GM19023 (cell line): ENCODE measurements around the gene CCN6.
"Not testable (repeated sequence)": the region's sequence is repeated elsewhere in the genome, so short reads cannot be mapped to it uniquely, and the experiment has no call there.

ENCODE experiments used
- ATAC-seq: cut with Tn5 transposase; IDR thresholded peaks from one replicate; pipeline ENCODE4 v1.9.1; 2021; ENCODE audit warnings: mild to moderate bottlenecking, moderate library complexity; ENCODE audit not compliant: unreplicated experiment

The CCN6 gene

DNA sequence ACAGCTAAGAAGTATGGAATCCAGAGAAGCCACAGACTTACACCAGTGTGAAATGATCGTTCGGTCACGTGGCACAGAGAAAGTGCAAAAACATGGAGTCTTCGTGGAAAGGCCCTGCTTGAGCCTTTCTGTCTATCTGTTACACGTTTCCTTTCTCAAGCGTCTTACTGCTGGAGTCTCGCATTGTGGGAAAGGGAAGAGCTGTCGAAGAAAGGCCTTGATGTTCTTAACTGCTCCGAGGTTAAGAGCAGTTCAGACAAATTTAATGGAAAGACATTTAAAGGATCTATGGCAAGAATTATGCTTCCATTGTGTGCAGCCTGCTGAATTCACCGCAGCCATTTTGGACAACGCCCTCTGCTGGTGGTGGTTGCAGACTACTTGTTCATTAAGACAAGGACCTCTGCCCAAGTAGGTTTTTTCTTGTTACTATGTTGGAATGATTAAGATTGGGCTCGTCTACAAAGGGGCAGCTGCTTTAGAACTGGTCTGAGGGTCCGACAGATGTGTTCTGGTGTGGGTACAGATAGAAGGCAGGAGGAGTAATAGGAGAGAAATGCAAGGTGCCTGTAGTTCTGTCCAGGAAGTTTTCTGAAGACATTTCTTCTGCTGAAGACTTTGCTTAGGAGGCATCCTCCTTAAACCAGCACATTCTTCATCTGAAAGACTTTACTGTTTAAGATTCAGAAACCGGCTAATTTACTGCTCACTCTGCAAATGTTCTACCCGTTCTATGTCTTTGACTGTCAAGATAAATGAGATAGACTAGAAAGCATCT, 24.7 kb upstream of the CCN6 start:
- ATAC-seq, result no peak

DNA sequence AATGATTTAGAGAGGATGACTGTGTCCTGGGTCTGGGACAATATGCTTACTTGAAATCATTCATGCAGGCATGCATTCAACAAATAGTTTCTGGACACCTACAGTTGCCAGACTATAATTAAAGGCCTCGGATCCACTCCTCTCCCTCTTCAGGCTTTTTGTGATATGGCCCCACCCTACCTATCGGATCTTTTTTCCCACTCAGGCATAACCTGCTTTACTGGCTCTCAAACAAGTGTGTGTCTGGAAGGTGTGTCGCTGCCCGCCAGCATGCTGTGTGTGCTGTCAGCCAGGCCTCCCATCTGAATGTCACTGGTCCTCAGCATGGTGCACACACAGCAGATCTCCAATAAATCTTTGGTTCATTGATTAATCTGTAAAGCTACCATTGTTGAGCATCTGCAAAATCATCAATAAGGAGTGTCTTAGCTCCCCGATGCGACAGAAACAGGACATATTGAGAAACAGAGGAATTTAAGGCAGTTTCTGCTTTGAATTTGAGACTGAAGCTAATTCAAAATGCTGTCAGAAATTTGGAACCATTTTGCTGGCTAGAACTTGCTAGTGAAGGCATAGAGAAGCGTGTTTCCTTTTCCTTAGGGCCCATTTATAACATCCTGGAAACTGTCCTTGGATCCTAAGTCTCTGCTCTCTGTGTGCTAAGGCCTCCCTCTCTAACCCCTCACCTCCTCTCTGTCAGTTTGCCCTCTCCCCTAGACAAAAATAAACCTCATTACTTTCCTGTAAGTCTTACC, 23.5 kb upstream of the CCN6 start:
- no peak for ATAC-seq

DNA sequence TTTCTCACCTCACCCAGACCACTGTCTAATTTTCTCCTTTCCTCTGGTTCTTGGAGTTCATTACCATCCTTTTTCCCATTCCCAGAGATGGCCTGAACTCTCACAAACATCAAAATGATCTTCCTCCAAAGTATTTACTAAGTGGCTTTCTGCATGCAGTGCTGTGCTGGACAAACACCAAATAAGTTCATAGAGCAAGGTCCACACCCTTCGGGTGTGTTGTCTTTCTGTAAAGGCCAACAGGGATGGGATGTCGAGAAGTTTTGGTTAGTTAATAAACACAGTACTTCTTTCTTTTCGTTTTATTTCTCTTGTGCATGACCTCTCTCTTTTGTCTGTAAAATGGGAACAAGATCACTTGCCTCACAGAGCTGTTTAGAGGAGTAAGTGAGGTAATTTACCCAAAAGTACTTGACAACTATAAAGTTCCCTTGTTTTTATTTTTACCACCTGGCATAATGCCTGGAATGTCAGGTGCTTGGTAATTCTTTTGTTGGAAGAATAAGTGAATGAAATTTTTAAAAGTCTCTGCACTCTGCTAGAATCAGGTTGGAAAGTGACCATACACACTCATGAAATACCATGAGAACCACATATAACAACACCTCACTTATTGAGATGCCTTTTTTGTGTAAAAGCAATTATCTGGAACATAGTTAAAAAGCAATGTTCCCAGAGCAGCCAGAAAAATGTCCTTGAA, 22.8 kb upstream of the CCN6 start:
- no peak for ATAC-seq

DNA sequence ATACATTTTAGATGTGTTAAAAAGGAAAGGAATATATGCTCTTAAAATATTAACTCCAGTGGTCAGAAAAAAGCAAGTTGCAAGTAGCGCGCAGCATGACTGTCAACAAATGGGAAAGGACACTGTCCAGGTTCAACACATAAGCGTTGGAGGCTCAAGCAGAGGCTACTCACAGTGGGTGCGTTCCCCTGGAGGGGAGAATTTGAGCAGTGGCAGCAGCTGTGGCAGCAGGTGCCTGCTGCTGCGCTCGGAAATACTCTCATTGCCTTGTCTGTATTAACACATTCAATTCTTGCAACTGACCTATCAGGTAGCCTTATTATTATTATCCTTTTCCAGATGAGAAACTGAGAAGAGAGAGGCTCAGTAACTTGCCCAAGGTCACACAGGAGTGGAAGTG, 21.9 kb upstream of the CCN6 start:
- no peak for ATAC-seq

DNA sequence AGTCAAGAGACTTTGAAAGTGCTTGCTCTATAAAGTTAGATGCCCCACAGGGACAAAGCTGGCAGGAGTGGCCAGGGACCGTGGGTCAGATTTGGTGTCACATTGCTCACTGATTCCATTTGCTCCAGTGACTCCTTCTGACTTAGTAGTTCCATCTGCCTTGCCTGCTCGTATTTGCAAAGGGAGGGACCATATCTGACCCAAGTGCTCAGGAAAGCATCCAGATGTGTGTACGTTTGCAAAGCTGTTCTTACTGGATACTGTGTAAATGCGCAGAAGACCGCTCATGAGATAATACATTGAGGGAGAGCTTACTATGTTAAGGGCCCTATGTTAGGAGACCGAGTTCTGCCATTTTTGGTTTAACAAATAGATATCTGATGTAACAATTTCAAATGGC, 21.2 kb upstream of the CCN6 start:
- ATAC-seq, result no peak

DNA sequence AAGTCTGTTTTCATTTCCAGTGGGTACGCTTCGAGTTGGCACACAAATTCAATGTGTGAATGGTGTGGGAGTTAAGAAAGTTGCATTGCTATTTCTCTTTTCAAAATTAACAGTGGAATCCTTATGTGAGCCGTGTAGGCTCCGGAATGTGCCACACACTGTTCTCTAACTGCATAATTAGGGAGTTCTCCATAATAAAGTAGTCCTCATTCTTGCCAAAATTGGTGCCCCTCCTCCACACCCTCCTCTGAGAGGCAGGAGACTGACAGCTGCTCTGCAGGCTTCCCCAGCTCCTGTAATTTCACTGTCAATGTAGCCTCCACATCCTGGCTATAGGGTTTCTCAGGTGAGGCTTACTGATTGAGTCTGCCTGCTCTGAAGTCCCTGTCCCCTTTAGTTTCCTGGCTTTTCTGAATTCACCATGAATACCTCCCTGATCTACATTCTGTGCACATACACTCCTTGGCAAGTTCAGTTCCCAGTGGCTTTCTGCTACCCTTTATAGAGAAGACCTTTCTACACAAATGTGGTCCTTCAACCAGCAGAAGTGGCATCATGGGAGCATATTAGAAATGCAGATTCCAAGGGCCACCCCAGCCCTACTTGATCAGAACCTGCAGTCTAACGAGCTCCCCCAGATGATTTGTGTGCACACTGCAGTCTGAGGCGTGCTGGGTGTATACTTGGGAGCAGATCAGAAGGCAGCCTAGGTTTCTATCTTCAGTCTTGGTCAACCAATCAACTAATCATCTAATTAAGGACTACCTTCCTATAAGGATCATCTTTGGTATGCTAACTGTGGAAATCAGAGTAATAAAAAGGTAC, 19.9 kb upstream of the CCN6 start:
- no peak for ATAC-seq

DNA sequence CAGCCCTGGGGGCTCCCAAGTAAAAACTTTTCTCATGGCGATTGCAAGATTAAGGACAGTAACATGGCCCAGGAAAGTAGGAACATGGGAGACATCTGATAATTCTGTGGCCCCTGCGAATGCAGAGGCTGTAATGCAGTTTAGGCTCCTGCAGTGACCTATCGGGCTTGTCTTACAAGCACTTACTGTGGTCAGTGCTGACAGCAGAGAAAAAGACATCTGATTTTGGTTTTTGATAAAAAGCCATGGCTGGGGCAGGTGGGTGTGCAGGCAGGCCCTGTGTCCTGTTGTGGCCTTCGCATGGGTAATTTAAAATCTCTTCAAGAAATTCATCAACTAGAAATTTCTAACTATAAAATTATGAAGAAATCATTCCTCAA, 19.3 kb upstream of the CCN6 start:
- no peak for ATAC-seq

DNA sequence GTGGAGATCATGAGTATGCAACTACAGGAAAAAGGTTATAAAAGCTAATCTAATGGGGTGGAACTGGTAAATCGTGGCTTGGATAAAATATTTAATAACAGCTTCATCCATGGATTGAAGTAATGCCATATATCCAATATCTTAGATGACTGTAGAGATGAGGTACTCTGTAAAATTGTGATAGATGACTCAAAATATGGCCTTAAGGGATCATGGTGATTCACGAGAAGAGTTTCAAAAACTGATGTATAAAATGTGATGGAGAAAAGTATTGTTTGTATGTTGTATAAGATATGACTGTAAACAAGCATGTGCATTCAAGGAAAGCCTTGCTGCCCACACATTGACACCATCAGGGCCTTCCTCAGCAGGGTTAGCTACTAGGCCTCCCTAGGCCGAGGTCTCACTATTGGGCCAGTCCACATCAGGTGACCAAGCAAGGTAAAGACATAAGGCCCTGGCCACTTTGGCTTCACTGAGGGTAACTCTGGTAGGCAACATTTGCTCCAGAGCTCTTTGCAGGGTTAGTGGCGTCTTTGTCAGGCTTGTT, 17.7 kb upstream of the CCN6 start:
- ATAC-seq, result no peak

DNA sequence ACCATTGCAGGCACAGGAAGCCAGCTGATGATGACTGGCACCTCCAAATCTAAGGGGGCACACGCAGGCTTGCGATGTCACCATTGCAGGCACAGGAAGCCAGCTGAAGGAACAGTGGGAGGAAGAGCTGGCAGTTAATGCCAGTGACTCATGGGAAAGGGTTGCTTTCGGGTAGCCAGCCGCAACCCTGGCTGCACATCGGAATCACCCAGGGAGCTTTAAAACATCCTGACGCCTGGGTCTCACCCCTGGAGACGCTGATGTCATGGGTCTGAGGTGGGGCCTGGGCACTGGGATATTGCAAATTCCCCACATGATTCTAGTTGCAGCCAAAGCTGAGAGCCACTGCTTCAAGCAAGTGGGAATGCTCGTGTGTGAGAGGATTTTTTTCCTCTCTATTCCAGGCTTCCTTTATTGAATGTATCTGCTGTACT, 16.1 kb upstream of the CCN6 start:
- ATAC-seq, result no peak

DNA sequence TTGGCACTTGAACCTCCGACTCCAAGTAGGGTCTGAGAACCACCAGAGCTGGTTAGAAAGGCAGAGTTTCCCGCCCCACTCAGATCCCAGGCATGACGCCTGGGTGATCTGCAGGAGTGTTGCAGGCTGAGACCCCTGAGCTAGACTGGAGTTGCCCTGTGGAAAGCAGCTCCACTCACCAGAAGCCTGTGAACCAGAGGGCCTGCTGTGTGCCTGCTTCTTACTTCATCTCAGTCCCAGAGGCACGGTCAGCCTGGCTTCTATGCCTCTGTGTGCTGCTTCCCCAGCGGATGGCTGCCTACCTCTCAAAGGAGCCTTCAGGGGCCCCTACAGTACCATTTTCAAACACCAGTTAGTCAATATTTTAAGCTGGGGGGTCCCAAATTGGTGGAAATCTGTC, 15.6 kb upstream of the CCN6 start:
- ATAC-seq, result no peak

DNA sequence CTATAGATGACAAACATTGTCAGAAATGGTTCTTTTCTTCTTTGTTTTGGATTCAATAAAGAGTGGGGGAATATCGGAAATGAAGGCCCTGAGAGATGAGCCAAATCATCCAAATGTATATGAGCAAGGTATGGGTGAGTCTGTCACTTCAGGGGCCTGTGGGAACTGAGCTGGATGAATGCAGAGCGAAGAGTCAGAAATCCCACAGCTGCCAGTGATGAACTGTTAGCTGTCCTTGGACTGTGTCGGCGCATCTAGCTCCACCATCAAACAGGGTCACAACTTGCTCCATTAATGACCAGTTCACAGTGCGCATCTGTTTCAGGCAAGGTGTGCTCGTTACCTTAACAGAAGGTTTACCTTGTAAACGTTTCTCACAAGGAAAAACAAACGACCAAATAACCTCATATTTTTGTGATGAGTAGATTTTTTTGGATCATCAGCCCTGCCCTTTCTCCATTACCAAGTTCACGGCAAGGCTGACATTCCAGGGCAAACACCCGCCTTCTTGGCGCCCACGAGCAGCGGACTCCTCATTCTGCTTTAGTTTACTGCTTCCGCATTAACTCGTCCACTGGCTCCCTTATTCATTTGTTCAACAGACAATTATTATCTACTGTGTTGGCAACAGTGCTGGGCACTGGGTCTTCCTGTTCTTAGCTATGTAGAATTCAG, 15.0 kb upstream of the CCN6 start:
- no peak for ATAC-seq

DNA sequence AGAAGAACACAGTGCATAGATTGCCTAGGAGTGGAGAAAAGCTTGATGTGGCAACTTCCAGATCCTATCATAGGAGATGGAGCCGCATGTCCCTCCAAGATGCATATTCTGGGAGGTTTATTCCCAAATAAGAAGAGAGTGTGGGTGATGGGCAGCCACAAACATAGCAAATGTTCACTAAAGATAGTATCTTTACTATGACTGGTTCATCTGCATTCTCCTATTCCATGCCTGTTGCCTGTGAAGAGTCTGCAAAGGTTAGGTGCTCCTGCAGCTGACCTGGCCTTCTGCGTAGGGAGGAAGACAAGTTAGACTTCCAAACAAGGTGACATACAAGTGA, 14.5 kb upstream of the CCN6 start:
- ATAC-seq, result no peak

DNA sequence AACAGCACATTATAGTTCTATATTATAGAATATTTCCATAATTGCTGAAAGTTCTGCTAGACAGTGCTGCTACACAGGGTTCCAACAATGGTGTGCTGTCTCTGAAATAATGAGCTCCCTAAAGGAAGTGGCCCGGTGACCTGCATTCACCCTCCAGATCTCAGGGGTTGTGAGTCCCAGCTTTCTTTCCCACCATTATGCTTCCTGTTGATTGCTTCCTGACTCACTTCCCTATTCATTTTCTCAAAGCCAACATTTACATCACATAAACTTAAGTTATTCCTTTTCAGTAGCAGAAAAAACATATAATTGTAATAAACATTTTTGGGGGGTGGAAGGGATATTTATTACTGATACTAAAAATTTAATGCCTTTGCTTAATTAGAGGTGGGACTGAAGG, 12.9 kb upstream of the CCN6 start:
- no peak for ATAC-seq

DNA sequence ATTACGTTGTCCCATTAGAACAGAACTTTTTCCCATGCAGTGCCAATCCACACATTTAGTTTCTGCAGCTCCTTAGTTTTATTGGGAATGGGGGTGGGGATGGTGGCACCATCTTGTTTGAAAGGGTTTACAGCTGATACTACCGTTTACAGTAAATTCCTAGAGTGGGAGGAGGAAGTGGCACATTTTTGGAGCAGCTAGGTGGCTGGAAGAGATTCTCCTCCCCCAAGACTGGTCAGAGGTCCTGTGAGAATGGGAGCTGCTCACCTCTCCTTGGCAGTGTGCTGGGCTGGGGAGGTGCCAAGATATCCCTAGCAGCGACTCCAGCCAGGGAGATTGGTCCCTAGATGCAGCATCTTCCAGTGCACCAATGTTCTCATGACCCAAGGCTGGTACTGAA, 12.4 kb upstream of the CCN6 start:
- no peak for ATAC-seq

DNA sequence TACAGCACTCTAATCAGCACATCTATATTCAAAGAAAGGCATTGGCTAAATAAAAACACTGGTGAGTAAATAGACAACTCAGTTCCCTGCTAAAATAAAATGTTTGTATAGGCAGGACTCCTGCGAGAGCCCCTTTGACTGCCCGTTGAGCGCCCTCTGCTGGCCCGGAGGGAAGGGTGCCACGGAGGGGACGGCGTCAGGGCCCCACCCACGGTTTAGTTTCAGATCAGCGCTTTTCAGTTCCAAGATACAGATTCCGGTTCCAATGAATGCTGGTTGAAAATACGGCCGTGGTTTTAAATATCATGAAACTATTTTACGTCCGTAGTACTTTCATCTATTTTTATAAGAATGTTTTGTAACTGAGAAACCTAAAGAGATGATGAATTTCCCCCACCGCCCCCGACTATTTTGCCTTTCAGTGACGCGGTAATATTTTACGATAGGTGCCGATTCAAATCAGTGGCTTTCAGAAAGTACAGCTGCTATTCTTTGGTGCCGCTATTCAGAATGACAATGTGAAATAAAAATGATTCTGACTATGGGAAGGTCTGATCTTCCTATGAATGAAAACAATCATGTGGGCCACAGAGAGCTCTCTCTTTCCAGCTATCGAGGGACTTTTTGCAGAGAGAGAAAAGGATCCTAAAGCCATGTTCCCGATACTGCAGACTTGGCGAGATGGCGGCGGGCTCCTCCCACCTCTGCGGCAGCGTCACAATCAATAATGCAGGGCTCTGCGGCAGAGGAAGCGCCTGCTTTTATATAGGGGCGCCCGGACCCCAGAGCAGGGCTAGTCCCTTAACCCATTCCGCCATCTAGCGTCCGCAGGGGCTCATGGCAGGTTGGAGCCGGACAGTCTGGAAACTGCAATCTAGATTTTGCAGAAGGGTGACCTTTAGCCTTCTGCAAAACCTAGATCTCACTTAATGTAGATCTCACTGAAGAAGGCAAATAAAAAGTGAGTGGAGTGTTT, 10.6 kb upstream of the CCN6 start:
- ATAC-seq, result peak; percentile 93

DNA sequence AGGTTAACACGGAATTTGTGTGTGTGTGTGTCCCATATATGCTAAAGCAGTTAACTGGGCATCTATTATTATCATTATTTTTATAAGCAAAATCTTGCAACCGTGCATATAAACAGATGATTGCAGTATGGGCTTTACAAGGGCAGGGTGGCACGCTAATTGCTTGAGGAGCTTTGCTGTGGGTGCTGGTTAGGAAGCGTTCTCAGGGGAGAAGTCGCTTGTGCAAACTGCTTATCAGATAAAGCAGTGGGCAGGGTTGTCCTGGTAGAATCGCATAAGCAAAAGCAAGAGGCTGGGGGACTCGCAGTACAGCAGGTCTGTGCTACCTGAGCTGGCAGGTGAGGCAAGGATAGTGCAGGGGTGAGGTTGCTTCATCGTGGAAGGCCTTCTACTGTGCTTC, 9.7 kb upstream of the CCN6 start:
- no peak for ATAC-seq

DNA sequence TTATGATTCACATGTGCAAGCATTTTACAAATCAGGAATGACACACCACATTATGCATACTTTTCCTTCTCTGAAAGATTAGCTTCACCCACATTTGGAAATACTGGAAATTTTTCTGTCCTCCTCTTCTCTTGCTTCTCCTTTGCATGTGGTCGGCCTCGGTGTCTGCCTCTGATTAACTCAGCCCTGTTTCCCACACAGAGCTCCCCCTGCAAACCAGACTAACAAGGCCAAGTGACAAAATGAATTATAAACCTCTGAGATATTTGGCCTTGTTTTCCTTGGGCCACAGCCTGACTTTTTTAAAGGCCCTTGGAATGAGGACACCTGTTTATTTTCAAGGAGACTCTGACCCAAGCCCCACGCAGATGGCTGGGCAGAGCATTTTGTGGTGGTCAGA, 9.0 kb upstream of the CCN6 start:
- no peak for ATAC-seq

DNA sequence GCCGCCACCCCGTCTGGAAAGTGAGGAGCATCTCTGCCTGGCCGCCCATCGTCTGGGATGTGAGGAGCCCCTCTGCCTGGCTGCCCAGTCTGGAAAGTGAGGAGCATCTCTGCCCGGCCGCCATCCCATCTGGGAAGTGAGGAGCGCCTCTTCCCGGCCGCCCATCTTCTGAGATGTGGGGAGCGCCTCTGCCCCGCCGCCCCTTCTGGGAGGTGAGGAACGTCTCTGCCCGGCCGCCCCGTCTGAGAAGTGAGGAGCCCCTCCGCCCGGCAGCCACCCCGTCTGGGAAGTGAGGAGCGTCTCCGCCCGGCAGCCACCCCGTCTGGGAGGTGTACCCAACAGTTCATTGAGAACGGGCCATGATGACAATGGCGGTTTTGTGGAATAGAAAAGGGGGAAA, 6.4 kb upstream of the CCN6 start:
- not testable (repeated sequence) for ATAC-seq
